ENCODE data around the gene C12orf50. TPM values are rescaled to one million over a fixed set of nuclear protein-coding genes. Genes with fewer than 3 reads are reported as not detected.

The C12orf50 gene
- total and polyA plus RNA-seq, 2 of the 13 experiments (the other 11 are each of a cell fraction or from before 2014, with no cell fraction given), result not detected

GRCh38 chr12:88035271-88035906, 6.2 kb upstream of the C12orf50 start (continued):
- TF ChIP-seq REXO4 (CRISPR knock-in tag; IDR thresholded peaks at IDR 0.05; ENCODE audit: borderline replicate concordance), result no peak
- TF ChIP-seq BORCS8-MEF2B (CRISPR knock-in tag; IDR thresholded peaks at IDR 0.05), result peak; percentile 80
- TF ChIP-seq JUN (CRISPR knock-in tag; IDR thresholded peaks at IDR 0.05), result no peak
- peak; percentile 47; the same call in 1 of the 2 replicates for TF ChIP-seq TFE3 (CRISPR knock-in tag; IDR thresholded peaks at IDR 0.05)
- TF ChIP-seq ZNF329 (CRISPR knock-in tag; IDR thresholded peaks at IDR 0.05; ENCODE audit: low read depth), result peak; percentile 83; the same call in 1 of the 2 replicates
- TF ChIP-seq SAFB2 (CRISPR knock-in tag; IDR thresholded peaks at IDR 0.05; ENCODE audit: borderline replicate concordance, low read depth), result peak; percentile 62; the same call in 1 of the 2 replicates
- no peak for TF ChIP-seq TRIM24 (CRISPR knock-in tag; IDR thresholded peaks at IDR 0.05)
- TF ChIP-seq THAP9 (CRISPR knock-in tag; IDR thresholded peaks at IDR 0.05; ENCODE audit: borderline replicate concordance), result peak; percentile 87
- TF ChIP-seq HMG20B (CRISPR knock-in tag; conservative IDR thresholded peaks at IDR 0.05), result no peak
- TF ChIP-seq IRF2 (CRISPR knock-in tag; IDR thresholded peaks at IDR 0.05), result peak; percentile 73; the same call in 1 of the 2 replicates
- TF ChIP-seq GRHL1 (CRISPR knock-in tag; conservative IDR thresholded peaks at IDR 0.05), result no peak
- TF ChIP-seq ZNF83 (CRISPR knock-in tag; IDR thresholded peaks at IDR 0.05; ENCODE audit: borderline replicate concordance), result peak; percentile 62; the same call in 1 of the 2 replicates
- TF ChIP-seq ARHGAP35 (CRISPR knock-in tag; IDR thresholded peaks at IDR 0.05; ENCODE audit: borderline replicate concordance), result peak; percentile 36; the same call in 1 of the 2 replicates
- no peak for TF ChIP-seq IRF1 (CRISPR knock-in tag; IDR thresholded peaks at IDR 0.05; ENCODE audit: low read depth)
- no peak for TF ChIP-seq ZNF512B (CRISPR knock-in tag; IDR thresholded peaks at IDR 0.05; ENCODE audit: borderline replicate concordance)
- TF ChIP-seq IRF9 (CRISPR knock-in tag; IDR thresholded peaks at IDR 0.05; ENCODE audit: borderline replicate concordance), result peak; percentile 81; the same call in 1 of the 2 replicates
- TF ChIP-seq CCDC6 (CRISPR knock-in tag; IDR thresholded peaks at IDR 0.05), result no peak; the same call in 1 of the 2 replicates
